ENCODE measurements around the gene GRHL3.

Gene GRHL3

DNA sequence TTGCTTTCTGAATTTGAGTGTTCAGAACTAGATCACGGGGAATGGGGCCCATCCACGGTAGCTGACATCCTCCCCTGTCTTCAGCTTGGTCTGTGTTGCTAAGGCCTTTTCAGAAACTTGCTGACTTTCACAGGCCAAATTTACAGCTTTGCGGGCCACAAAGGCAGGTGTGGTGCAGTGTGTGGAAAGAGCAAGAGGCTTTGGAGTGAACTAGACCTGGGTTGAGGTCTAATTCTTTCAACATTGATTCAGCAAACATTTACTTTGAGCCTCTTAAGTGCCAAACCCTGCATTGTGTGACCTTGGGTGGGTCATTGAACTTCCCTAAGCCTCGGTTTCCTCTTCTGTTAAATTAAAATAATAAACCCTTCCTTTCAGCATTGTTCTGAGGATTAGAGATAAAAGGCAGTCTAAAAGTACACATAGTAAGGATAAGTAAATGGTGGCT is 70.1 kb downstream of the GRHL3 start:
- no peak for DNase-seq (ENCODE audit: low read depth in 2 of 2)
- TF ChIP-seq, protein P1, sequence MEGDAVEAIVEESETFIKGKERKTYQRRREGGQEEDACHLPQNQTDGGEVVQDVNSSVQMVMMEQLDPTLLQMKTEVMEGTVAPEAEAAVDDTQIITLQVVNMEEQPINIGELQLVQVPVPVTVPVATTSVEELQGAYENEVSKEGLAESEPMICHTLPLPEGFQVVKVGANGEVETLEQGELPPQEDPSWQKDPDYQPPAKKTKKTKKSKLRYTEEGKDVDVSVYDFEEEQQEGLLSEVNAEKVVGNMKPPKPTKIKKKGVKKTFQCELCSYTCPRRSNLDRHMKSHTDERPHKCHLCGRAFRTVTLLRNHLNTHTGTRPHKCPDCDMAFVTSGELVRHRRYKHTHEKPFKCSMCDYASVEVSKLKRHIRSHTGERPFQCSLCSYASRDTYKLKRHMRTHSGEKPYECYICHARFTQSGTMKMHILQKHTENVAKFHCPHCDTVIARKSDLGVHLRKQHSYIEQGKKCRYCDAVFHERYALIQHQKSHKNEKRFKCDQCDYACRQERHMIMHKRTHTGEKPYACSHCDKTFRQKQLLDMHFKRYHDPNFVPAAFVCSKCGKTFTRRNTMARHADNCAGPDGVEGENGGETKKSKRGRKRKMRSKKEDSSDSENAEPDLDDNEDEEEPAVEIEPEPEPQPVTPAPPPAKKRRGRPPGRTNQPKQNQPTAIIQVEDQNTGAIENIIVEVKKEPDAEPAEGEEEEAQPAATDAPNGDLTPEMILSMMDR (IDR thresholded peaks at IDR 0.05; ENCODE audit: low read depth, low read length), result no peak
- no peak overlapping the region for H3K4me3 ChIP-seq (replicated peaks in 1 of 2; ENCODE audit: low read depth in 2 of 2, low read length in 2 of 2)

DNA sequence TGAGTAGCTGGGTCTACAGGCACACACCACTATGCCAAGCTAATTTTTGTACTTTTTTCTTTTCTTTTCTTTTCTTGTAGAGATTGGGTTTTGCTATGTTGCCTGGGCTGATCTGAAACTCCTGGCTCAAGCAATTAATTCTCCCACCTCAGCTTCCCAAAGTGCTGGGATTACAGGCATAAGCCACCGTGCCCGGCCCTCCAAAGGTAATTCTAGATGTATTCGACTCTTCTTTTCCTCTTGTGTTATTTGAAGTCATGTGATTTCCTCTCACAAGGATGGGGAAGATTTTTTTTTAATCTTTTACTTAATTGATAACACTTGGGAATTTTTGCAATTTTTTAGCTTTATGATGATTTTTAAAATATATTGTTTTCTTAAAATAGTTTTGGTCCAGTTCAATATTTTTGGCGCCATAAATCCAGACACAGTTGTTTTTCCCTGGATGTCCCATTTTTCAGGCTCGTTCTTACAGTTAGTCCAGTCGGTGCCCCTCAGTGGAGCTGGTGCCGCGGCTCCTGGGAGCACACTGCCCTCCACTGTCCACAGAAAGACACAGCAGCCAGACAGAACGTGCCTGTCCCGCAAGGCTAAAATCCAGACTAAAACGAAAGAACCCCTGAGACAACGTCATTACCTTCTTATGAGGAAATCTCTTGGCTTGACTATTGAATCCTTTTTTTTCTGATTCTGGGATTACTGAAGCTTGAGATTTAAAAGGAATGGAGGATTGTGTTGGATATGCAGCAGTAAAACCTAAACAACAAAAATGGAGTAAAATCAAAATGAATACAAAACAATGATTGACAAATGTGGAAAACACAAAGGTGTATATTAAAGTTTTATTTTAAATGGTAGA is 72.0 kb downstream of the GRHL3 start:
- peak; percentile 94 for DNase-seq (ENCODE audit: low read depth in 2 of 2)
- peak overlapping the region in 1 of 2 donors; percentile 18 for H3K4me3 ChIP-seq (replicated peaks in 1 of 2; ENCODE audit: low read depth in 2 of 2, low read length in 2 of 2)
- TF ChIP-seq, protein P1 (IDR thresholded peaks at IDR 0.05; ENCODE audit: low read depth, low read length), result peak; percentile 97

DNA sequence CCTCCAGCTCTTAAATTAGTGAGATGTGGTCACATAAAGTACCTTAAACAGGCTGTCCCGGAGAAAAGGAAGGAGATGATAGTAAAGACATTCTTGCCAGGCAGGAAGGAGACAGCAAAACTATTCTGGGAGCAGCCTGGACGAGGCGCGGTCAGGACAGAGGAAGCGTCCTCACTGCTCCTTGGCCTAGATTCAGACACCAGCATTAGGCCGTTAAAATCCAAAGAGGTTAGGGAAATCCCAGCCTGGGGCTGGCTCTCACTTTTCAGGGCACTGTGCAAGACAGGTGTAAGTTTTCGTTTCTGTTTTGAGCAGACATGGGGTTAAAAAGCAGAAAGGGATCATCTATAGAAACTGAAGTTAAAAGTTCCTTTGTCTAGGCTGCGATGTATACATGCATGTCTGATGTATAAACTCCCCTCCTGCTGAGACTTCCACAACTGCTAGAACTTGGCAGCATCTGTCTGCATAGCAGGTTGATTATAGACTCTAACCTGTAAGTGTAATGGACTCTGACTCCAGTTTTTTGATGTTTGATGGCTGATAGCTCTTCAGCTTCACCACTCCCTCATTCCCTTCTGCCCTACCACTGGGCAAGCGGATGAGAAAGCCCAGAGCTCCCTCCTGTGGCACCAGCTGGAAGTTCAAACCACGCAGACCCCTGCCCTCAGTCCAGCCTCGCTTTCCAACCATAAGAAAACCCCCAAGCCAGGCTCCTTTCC is 72.9 kb downstream of the GRHL3 start:
- peak overlapping the region in 1 of 2 donors; percentile 18 for H3K4me3 ChIP-seq (replicated peaks in 1 of 2; ENCODE audit: low read depth in 2 of 2, low read length in 2 of 2)
- TF ChIP-seq, protein P1 (IDR thresholded peaks at IDR 0.05; ENCODE audit: low read depth, low read length), result peak; percentile 84
- DNase-seq (ENCODE audit: low read depth in 2 of 2), result peak; percentile 72 to 74

GRCh38 chr1:24392604-24392946 is 73.4 kb downstream of the GRHL3 start:
- DNase-seq (ENCODE audit: low read depth in 2 of 2), result no peak
- no peak overlapping the region for H3K4me3 ChIP-seq (replicated peaks in 1 of 2; ENCODE audit: low read depth in 2 of 2, low read length in 2 of 2)
- TF ChIP-seq, protein P1 (IDR thresholded peaks at IDR 0.05; ENCODE audit: low read depth, low read length), result no peak

- TF ChIP-seq, protein P1 (IDR thresholded peaks at IDR 0.05; ENCODE audit: low read depth, low read length), result no peak
- H3K4me3 ChIP-seq (replicated peaks in 1 of 2; ENCODE audit: low read depth in 2 of 2, low read length in 2 of 2), result no peak overlapping the region
- no peak for DNase-seq (ENCODE audit: low read depth in 2 of 2)
Measured at GRCh38 chr1:24392982-24393650, 74.0 kb downstream of the GRHL3 start.

DNA sequence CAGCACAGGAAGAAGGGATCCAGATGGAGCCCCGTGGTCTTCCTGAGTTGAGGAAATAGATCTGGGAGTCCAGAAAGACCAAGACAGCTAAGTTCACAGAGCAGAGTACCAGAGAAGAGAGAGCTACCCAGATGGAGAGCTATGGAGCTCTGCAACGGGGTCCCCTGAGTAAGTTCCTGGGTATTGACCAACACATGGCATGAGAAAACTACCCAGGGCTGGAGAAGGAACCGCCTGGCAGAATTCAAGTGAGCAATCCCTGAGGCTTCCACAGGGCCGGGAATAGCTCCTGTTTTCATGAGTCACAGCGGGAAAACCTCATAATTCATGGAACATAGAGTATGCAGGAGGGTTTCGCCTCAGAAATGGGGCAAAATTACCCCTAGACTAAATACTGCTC is 74.7 kb downstream of the GRHL3 start:
- peak; percentile 62 for DNase-seq (ENCODE audit: low read depth in 2 of 2)
- no peak overlapping the region for H3K4me3 ChIP-seq (replicated peaks in 1 of 2; ENCODE audit: low read depth in 2 of 2, low read length in 2 of 2)
- TF ChIP-seq, protein P1 (IDR thresholded peaks at IDR 0.05; ENCODE audit: low read depth, low read length), result no peak

All from cardiac fibroblast (primary cell).